ENCODE measurements around the gene UBE2L3.

UBE2L3 gene

DNA sequence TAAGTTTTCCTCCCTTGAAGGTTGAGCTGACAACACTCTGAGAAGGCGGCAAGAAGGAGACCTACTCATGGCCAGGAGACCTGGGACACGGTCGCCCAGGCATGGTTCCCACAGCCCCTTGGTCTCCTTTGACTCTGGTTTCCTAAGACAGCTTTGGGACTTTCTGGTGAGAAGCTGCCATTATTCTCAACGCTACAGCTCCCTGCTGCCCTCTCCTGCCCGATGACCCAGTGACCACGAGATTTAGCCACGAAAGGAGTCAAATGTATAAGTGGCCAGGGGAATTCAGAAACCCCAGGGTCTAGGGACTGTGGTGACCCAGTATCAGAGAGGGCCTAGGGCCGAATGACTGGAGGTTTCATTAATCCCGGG is 73.9 kb downstream of the UBE2L3 start:
- H3K9me3 ChIP-seq (ENCODE audit: control insufficient read depth, insufficient read depth, low read depth, low read length) = no peaks in the 10 kb centered on the region
- H3K4me1 ChIP-seq (ENCODE audit: control insufficient read depth, insufficient read depth, low read length) = no peaks in the 10 kb centered on the region
- POLR2A ChIA-PET = interaction anchor here (0.6 to 3.0 kb wide), 11 partner anchors 10 to 73 kb away, joined by 3 to 50 read pairs (median 4); partner anchors contain the start of genes CCDC116, PPIL2 and YDJC
- H3K27ac ChIP-seq (ENCODE audit: extremely low read depth, low read depth, low read length) = no peak overlapping the region
- peak overlapping the region; percentile 49 for H3K4me3 ChIP-seq (ENCODE audit: low read depth, low read length)
- TF ChIP-seq ZNF311 (tag by site-specific recombination; IDR thresholded peaks at IDR 0.05; ENCODE audit: borderline replicate concordance) (no peak), ZNF514 (tag by site-specific recombination; IDR thresholded peaks at IDR 0.05) (no peak), ZNF654 (tag by site-specific recombination; IDR thresholded peaks at IDR 0.05; ENCODE audit: low read depth) (peak; percentile 50), ZNF391 (tag by site-specific recombination; IDR thresholded peaks at IDR 0.05; ENCODE audit: borderline replicate concordance, low read depth) (0 out of 2 replicates have a peak, but pooled peaks have one; percentile 25), ZFP41 (tag by site-specific recombination; IDR thresholded peaks at IDR 0.05; ENCODE audit: borderline replicate concordance) (no peak), ZNF623 (tag by site-specific recombination; IDR thresholded peaks at IDR 0.05) (no peak), ZNF133 (tag by site-specific recombination; IDR thresholded peaks at IDR 0.05) (0 out of 2 replicates have a peak, but pooled peaks have one; percentile 49), ZFHX2 (tag by site-specific recombination; conservative IDR thresholded peaks at IDR 0.05) (no peak), ZNF335 (tag by site-specific recombination; conservative IDR thresholded peaks at IDR 0.05) (peak; percentile 55), ZNF830 (tag by site-specific recombination; IDR thresholded peaks at IDR 0.05; ENCODE audit: low read depth) (no peak), ZNF2 (tag by site-specific recombination; IDR thresholded peaks at IDR 0.05) (0 out of 2 replicates have a peak, but pooled peaks have one; percentile 20), ZBTB17 (tag by site-specific recombination; IDR thresholded peaks at IDR 0.05) (peak; percentile 33), SP2 (tag by site-specific recombination; IDR thresholded peaks at IDR 0.05) (no peak), ZNF501 (tag by site-specific recombination; IDR thresholded peaks at IDR 0.05) (0 out of 2 replicates have a peak, but pooled peaks have one; percentile 21), GLIS1 (tag by site-specific recombination; IDR thresholded peaks at IDR 0.05) (no peak), ZBTB20 (tag by site-specific recombination; IDR thresholded peaks at IDR 0.05) (peak; percentile 3; the same call in 1 of the 2 replicates)
- TF ChIP-seq, protein P1, sequence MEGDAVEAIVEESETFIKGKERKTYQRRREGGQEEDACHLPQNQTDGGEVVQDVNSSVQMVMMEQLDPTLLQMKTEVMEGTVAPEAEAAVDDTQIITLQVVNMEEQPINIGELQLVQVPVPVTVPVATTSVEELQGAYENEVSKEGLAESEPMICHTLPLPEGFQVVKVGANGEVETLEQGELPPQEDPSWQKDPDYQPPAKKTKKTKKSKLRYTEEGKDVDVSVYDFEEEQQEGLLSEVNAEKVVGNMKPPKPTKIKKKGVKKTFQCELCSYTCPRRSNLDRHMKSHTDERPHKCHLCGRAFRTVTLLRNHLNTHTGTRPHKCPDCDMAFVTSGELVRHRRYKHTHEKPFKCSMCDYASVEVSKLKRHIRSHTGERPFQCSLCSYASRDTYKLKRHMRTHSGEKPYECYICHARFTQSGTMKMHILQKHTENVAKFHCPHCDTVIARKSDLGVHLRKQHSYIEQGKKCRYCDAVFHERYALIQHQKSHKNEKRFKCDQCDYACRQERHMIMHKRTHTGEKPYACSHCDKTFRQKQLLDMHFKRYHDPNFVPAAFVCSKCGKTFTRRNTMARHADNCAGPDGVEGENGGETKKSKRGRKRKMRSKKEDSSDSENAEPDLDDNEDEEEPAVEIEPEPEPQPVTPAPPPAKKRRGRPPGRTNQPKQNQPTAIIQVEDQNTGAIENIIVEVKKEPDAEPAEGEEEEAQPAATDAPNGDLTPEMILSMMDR (tag by site-specific recombination; IDR thresholded peaks at IDR 0.05) = peak; percentile 61; the same call in 1 of the 2 replicates
- TF ChIP-seq, protein P2, sequence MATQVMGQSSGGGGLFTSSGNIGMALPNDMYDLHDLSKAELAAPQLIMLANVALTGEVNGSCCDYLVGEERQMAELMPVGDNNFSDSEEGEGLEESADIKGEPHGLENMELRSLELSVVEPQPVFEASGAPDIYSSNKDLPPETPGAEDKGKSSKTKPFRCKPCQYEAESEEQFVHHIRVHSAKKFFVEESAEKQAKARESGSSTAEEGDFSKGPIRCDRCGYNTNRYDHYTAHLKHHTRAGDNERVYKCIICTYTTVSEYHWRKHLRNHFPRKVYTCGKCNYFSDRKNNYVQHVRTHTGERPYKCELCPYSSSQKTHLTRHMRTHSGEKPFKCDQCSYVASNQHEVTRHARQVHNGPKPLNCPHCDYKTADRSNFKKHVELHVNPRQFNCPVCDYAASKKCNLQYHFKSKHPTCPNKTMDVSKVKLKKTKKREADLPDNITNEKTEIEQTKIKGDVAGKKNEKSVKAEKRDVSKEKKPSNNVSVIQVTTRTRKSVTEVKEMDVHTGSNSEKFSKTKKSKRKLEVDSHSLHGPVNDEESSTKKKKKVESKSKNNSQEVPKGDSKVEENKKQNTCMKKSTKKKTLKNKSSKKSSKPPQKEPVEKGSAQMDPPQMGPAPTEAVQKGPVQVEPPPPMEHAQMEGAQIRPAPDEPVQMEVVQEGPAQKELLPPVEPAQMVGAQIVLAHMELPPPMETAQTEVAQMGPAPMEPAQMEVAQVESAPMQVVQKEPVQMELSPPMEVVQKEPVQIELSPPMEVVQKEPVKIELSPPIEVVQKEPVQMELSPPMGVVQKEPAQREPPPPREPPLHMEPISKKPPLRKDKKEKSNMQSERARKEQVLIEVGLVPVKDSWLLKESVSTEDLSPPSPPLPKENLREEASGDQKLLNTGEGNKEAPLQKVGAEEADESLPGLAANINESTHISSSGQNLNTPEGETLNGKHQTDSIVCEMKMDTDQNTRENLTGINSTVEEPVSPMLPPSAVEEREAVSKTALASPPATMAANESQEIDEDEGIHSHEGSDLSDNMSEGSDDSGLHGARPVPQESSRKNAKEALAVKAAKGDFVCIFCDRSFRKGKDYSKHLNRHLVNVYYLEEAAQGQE (tag by site-specific recombination; IDR thresholded peaks at IDR 0.05) = no peak
- TF ChIP-seq, protein P3, sequence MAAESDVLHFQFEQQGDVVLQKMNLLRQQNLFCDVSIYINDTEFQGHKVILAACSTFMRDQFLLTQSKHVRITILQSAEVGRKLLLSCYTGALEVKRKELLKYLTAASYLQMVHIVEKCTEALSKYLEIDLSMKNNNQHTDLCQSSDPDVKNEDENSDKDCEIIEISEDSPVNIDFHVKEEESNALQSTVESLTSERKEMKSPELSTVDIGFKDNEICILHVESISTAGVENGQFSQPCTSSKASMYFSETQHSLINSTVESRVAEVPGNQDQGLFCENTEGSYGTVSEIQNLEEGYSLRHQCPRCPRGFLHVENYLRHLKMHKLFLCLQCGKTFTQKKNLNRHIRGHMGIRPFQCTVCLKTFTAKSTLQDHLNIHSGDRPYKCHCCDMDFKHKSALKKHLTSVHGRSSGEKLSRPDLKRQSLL (tag by site-specific recombination; IDR thresholded peaks at IDR 0.05) = no peak
- TF ChIP-seq, protein P4, sequence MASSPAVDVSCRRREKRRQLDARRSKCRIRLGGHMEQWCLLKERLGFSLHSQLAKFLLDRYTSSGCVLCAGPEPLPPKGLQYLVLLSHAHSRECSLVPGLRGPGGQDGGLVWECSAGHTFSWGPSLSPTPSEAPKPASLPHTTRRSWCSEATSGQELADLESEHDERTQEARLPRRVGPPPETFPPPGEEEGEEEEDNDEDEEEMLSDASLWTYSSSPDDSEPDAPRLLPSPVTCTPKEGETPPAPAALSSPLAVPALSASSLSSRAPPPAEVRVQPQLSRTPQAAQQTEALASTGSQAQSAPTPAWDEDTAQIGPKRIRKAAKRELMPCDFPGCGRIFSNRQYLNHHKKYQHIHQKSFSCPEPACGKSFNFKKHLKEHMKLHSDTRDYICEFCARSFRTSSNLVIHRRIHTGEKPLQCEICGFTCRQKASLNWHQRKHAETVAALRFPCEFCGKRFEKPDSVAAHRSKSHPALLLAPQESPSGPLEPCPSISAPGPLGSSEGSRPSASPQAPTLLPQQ (tag by site-specific recombination; IDR thresholded peaks at IDR 0.05) = 0 out of 2 replicates have a peak, but pooled peaks have one; percentile 11
- CTCF ChIA-PET = interaction anchor here (0.6 to 3.3 kb wide), 8 partner anchors 11 to 552 kb away, joined by 3 to 109 read pairs (median 6); partner anchors contain the start of genes CCDC116 and YDJC
- peaks cover 0 to 20% of the 10 kb centered on the region in 2 experiments; a peak in 2 of 3 replicates for H3K36me3 ChIP-seq (ENCODE audit: control insufficient read depth in 2 of 2, insufficient read depth in 1 of 2, low read length in 2 of 2)

Measured in HEK293 (cell line).